SK-MEL-5 (cell line): ENCODE results near the gene KCNJ5. TPM values are rescaled to one million over a fixed set of nuclear protein-coding genes. Genes with fewer than 3 reads are reported as not detected.

Experiments used
- DNase-seq: peaks from one replicate; pipeline ENCODE4 v3.0.0-alpha.2; 2016; ENCODE audit warnings: low read depth, low spot score
- in situ Hi-C: cut with HindIII; loops from 2 replicates; pipeline ENCODE4 v1.10.0; 2016; ENCODE audit warnings: low sequenced_read_pairs, high pct_unique_total_duplicates, low pct_unique_long_range_greater_than_20kb
- polyA plus RNA-seq, 2 experiments: library from polyadenylated mRNA; depleted of rRNA; stranded (reverse); fragments of >200 nt; gene quantifications; 2 replicates each; pipeline ENCODE4 v1.2.3, GENCODE V29; 2015
- total RNA-seq: library from RNA; depleted of rRNA; stranded (reverse); fragments of >200 nt; shearing (Covaris generic); gene quantifications from 2 replicates; pipeline ENCODE4 v1.2.3, GENCODE V29; 2014; rRNA removed

The KCNJ5 gene
- 0.08 TPM in 1 of 2 replicates, not detected in the other for total RNA-seq
- not detected in 2 replicates for polyA plus RNA-seq (2015; cell fraction: cytosol; rRNA removed)
- not detected in 2 replicates for polyA plus RNA-seq (2015; cell fraction: nucleus; rRNA removed)

- in situ Hi-C loops = no loop called here
- no peak for DNase-seq
Measured at GRCh38 chr11:128890543-128891368, at the start of gene KCNJ5. KCNJ5 (plus strand) TSS chr11:128891356; CDS start chr11:128911274, 19,918 bp downstream.

- no peak for DNase-seq
- in situ Hi-C loops = no loop called here
Measured at GRCh38 chr11:128841461-128842072, 49.6 kb upstream of the KCNJ5 start.

GRCh38 chr11:128843198-128843785, 47.9 kb upstream of the KCNJ5 start:
- in situ Hi-C loops = no loop called here
- DNase-seq = no peak

GRCh38 chr11:128845334-128845780, 45.8 kb upstream of the KCNJ5 start:
- no peak for DNase-seq
- in situ Hi-C loops = no loop called here

- in situ Hi-C loops = no loop called here
- no peak for DNase-seq
Measured at GRCh38 chr11:128846985-128847384, 44.2 kb upstream of the KCNJ5 start.

GRCh38 chr11:128848815-128849455, 42.2 kb upstream of the KCNJ5 start:
- in situ Hi-C loops = no loop called here
- peak; percentile 73 for DNase-seq

- DNase-seq = no peak
- in situ Hi-C loops = no loop called here
Measured at GRCh38 chr11:128852327-128853023, 38.7 kb upstream of the KCNJ5 start.

- in situ Hi-C loops = no loop called here
- no peak for DNase-seq
Measured at GRCh38 chr11:128853559-128853958, 37.6 kb upstream of the KCNJ5 start.

- in situ Hi-C loops = no loop called here
- DNase-seq = no peak
Measured at GRCh38 chr11:128854841-128855240, 36.3 kb upstream of the KCNJ5 start.

GRCh38 chr11:128856241-128856640, 34.9 kb upstream of the KCNJ5 start:
- in situ Hi-C loops = no loop called here
- DNase-seq = no peak

GRCh38 chr11:128857341-128857740, 33.8 kb upstream of the KCNJ5 start:
- DNase-seq = no peak
- in situ Hi-C loops = no loop called here

GRCh38 chr11:128859563-128860441, 31.4 kb upstream of the KCNJ5 start:
- DNase-seq = peak; percentile 58
- in situ Hi-C loops = no loop called here

- no peak for DNase-seq
- in situ Hi-C loops = no loop called here
Measured at GRCh38 chr11:128860571-128861361, 30.4 kb upstream of the KCNJ5 start.

GRCh38 chr11:128862406-128862805, 28.8 kb upstream of the KCNJ5 start:
- in situ Hi-C loops = no loop called here
- DNase-seq = no peak

GRCh38 chr11:128862908-128863660, 28.1 kb upstream of the KCNJ5 start:
- no peak for DNase-seq
- in situ Hi-C loops = no loop called here
